NCI-H128 (cell line): Measurements from ENCODE around the gene MAGEB2.
"Not testable (repeated sequence)": the region's sequence is repeated elsewhere in the genome, so short reads cannot be mapped to it uniquely, and the experiment has no call there.

Source experiments
- DNase-seq: peaks from one replicate; lab custom pipeline; 2025; ENCODE audit not compliant: unreplicated experiment; lab: John Stamatoyannopoulos, UW

The MAGEB2 gene, protein sequence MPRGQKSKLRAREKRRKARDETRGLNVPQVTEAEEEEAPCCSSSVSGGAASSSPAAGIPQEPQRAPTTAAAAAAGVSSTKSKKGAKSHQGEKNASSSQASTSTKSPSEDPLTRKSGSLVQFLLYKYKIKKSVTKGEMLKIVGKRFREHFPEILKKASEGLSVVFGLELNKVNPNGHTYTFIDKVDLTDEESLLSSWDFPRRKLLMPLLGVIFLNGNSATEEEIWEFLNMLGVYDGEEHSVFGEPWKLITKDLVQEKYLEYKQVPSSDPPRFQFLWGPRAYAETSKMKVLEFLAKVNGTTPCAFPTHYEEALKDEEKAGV

DNA sequence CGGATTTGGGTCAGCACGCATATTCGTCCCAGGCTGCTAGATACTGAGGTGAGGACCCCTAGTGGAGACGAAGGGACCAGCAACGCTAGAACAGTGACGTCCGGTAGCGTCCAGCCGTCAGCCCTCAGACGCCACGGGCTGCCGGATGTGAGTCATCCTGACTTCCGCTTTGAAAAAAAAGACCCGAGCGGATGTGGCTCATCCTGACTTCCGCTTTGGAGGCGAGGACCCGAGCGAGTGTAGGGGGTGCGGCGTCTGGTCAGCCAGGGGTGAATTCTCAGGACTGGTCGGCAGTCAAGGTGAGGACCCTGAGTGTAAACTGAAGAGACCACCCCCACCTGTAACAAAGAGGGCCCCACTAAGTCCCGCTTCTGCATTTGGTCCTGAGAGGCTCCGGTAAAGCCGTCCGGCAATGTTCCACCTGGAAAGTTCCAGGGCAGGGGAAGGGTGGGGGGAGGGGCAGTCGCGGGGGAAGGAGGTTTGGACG is at the start of gene MAGEB2:
Gene MAGEB2 (plus strand): TSS at position 207 of the 487 bp plus-strand sequence. CDS start 3,018 bp downstream, outside the sequence.
- no peak for DNase-seq

GRCh38 chrX:30170900-30171299 is 44.5 kb upstream of the MAGEB2 start:
- DNase-seq, result no peak

GRCh38 chrX:30181353-30181752 is 34.0 kb upstream of the MAGEB2 start:
- no peak for DNase-seq

DNA sequence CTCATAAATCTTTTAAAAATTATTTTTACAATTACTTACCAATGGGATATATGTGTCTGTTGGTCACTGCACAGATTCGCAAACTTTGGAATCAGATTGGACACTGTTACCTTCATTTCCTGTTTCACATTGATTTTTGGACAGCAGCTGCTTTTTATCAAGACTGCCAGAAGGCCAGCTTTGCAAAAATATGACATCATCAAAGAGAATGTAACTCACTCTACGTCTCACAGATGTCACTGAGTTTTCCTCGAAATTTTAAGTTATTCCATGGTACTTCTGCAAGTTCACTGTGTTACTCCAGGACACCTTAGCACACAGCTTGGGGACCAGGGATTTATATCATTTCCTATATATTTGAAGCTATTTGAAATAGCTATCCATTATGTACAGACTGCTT is 31.8 kb upstream of the MAGEB2 start:
- no peak for DNase-seq

DNA sequence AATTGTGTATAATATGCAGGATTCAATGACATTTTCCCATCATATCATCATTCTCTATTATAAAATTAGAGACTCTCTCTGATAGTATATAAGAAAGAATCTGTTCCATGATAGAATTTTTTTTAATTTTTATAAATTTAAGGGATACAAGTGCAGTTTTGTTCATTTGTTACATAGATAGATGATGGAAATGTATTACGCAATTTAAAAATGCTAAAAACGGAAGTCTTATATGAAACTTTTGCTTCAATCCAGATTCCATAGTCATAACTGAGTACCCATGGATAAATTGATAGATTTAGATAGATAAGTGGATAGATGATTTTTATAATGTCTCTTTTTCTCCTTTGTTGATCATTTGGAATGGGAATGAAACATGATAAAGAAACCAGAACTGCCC is 24.9 kb upstream of the MAGEB2 start:
- no peak for DNase-seq

- not testable (repeated sequence) for DNase-seq
Observed at GRCh38 chrX:30193910-30194309, 21.5 kb upstream of the MAGEB2 start.

GRCh38 chrX:30196322-30196721 is 19.0 kb upstream of the MAGEB2 start:
- no peak for DNase-seq

DNA sequence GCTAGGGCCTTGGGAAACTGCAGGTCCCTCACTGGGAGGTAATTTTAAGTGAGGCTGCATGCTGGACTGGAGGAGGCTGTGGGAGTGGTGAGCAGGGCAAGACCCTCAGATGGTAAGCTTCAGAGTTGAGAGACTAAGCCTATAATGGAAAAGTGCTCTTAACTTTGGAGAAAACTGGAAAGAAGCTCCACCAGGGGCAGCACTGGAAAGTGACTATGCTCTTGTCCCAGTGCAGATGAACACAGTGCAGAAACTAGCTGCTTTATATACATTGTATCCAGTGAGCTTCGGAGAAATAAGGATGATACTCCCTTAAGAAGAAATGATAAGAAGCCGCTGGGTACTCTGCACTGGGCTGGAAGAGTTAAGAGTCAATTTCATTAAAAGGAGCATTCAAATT is 3.2 kb upstream of the MAGEB2 start:
- DNase-seq, result no peak

DNA sequence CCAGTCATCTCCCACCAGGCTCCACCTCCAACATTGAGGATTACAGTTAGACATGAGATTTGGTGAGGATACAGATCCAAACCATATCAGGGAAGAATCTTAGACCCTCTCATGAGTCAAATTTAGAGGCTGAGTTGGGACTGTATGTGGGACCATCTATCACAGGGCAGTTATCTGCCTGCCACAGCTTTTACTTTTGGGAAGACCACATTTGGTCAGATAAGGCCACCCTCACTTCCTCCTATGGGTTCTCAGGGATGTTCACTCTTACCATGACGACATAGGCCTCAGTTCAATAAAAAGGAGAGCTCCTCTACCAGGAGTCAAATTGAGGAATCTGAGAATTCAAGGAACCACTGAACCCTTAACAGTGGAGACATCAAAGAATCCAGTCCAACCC is 2.1 kb downstream of the MAGEB2 start:
- DNase-seq, result no peak

DNA sequence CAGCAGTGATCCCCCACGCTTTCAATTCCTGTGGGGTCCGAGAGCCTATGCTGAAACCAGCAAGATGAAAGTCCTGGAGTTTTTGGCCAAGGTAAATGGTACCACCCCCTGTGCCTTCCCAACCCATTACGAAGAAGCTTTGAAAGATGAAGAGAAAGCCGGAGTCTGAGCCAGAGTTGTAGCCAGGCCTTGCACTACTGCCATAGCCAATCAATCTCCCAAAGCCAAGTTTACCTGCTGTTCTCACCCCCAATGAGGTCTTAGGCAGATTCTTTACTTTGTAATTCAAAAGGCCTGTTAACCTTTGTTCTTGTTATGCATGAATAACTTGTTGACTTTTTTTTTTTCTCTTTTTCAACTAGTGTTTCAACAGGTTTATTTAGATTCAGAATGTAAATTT is 4.0 kb downstream of the MAGEB2 start:
- no peak for DNase-seq

GRCh38 chrX:30220661-30221060 is 5.3 kb downstream of the MAGEB2 start:
- no peak for DNase-seq

GRCh38 chrX:30224536-30224935 is 9.2 kb downstream of the MAGEB2 start:
- no peak for DNase-seq

GRCh38 chrX:30228526-30228925 is 13.2 kb downstream of the MAGEB2 start:
- no peak for DNase-seq

- no peak for DNase-seq
Observed at GRCh38 chrX:30230395-30230794, 15.0 kb downstream of the MAGEB2 start, which contains the start of gene MAGEB3. MAGEB3 (plus strand) TSS chrX:30230657; CDS start chrX:30235925, 5,268 bp downstream.

- no peak for DNase-seq
Observed at GRCh38 chrX:30241724-30242415, 26.5 kb downstream of the MAGEB2 start, which contains the start of gene MAGEB4. MAGEB4 (plus strand) TSS chrX:30242000; CDS start chrX:30242136, 136 bp downstream.

DNA sequence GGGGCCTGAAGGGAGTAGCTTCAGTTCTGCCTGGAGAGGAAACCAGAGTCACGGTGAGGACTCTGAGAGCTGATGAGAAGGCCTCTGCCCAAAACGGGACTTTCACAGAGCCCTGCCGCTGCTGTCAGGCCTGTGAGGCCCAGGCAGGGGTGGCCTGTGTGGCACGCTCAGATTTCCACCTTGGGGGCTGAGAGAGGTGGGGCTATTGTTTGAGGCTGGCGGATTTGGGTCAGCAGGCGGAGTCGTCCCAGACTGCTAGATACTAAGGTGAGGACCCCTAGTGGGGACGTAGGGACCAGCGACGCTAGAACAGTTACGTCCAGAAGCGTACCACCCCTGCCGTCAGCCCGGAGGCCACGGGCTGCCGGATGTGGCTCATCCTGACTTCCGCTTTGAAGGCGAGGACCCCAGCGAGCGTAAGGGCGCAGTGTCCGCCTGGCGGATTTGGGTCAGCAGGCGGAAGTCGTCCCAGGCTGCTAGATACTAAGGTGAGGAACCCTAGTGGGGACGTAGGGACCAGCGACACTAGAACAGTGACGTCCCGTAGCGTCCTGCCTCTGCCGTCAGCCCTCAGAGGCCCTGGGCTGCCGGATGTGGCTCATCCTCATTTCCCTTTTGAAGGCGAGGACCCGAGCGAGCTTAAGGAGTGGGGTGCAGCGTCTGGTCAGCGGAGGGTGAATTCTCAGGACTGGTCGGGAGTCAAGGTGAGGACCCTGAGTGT is 31.6 kb downstream of the MAGEB2 start, which contains the start of gene MAGEB1:
Gene MAGEB1 (plus strand): TSS at position 378 of the 721 bp plus-strand sequence. CDS start 3,348 bp downstream, outside the sequence.
- no peak for DNase-seq

DNA sequence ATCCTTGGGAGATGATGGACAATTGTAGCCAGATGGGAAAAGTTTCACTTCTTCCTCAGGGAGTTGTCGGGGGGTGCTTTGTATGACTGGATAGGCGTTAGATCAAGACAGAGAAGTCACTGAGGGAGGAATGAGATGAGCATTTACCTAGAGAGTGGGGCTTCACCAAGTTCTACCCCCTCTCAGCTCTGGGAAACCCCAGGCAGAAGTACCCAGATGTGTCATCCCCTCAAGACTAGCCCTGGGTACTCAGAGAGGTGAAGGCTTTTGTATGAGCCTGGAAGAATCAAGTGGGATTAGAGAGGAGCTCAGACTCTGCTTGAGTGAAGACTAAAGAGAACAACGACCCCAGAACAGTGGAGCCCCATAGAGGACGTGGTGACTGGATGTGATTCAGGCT is 33.5 kb downstream of the MAGEB2 start:
- DNase-seq, result no peak

GRCh38 chrX:30253257-30253656 is 37.9 kb downstream of the MAGEB2 start:
- DNase-seq, result no peak

GRCh38 chrX:30259927-30260326 is 44.6 kb downstream of the MAGEB2 start:
- DNase-seq, result no peak

- no peak for DNase-seq
Observed at GRCh38 chrX:30261012-30261411, 45.6 kb downstream of the MAGEB2 start.

DNA sequence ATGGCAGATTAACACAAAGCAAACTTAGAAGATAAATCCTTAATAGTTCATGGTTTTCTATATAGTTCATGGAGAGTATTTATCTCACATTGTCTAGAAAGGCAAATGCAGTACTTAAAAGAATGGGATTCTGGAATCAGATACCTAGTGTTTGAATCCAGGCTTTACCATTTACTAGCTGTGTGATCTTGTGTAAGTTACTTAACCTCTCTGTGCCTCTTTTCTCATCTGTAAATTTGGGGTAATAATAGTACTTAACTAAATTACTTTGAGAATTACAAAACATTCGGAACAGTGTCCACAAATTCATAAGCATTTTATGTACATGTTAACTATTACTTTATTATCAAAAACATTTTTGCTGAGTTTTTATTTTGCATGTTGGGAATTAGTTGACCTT is 47.4 kb downstream of the MAGEB2 start:
- no peak for DNase-seq
